ENCODE measurements around the gene PRKCB. TPM values are rescaled to one million over a fixed set of nuclear protein-coding genes. Genes with fewer than 3 reads are reported as not detected.

PRKCB gene
- total and polyA plus RNA-seq, 2 donors from 2014 or later, result 0.62 to 17.8 TPM

- TF ChIP-seq CTCF (IDR thresholded peaks at IDR 0.05; ENCODE audit: borderline replicate concordance, extremely low read depth, insufficient read depth), result no peak
- H3K4me1 ChIP-seq (ENCODE audit: control insufficient read depth in 2 of 3, insufficient read depth in 2 of 3, low read depth in 1 of 3, low read length in 3 of 3), result no peaks in the 10 kb centered on the region
- intact Hi-C loops (cut with DNase I), result no loop called here
- FAIRE-seq, result no peak
- no peak for DNase-seq
- no peak overlapping the region for H3K4me3 ChIP-seq (ENCODE audit: low read length in 3 of 3)
- H3K27ac ChIP-seq (ENCODE audit: low read depth in 2 of 2, low read length in 2 of 2), result no peak overlapping the region
- H3K36me3 ChIP-seq (ENCODE audit: control insufficient read depth in 2 of 3, insufficient read depth in 3 of 3, low read length in 3 of 3), result no peaks in the 10 kb centered on the region
- peaks cover 0 to 10% (median 0%) of the 10 kb centered on the region in 3 donors for H3K9me3 ChIP-seq (ENCODE audit: control insufficient read depth in 2 of 3, insufficient read depth in 1 of 3, low read length in 3 of 3)
- no peaks in the 10 kb centered on the region for H3K27me3 ChIP-seq (ENCODE audit: control insufficient read depth, insufficient read depth, low read length)
- no peak overlapping the region for H3K9ac ChIP-seq (ENCODE audit: low read length in 3 of 3)
These were observed 9.2 kb upstream of the PRKCB start for GRCh38 chr16:23826528-23827045.

- H3K27ac ChIP-seq (ENCODE audit: low read depth in 2 of 2, low read length in 2 of 2), result no peak overlapping the region
- TF ChIP-seq CTCF (IDR thresholded peaks at IDR 0.05; ENCODE audit: borderline replicate concordance, extremely low read depth, insufficient read depth), result no peak
- H3K9ac ChIP-seq (ENCODE audit: low read length in 3 of 3), result no peak overlapping the region
- peaks cover 0 to 10% (median 0%) of the 10 kb centered on the region in 3 donors for H3K9me3 ChIP-seq (ENCODE audit: control insufficient read depth in 2 of 3, insufficient read depth in 1 of 3, low read length in 3 of 3)
- DNase-seq, result no peak
- H3K4me1 ChIP-seq (ENCODE audit: control insufficient read depth in 2 of 3, insufficient read depth in 2 of 3, low read depth in 1 of 3, low read length in 3 of 3), result no peaks in the 10 kb centered on the region
- no peaks in the 10 kb centered on the region for H3K27me3 ChIP-seq (ENCODE audit: control insufficient read depth, insufficient read depth, low read length)
- H3K36me3 ChIP-seq (ENCODE audit: control insufficient read depth in 2 of 3, insufficient read depth in 3 of 3, low read length in 3 of 3), result no peaks in the 10 kb centered on the region
- no peak for FAIRE-seq
- no peak overlapping the region for H3K4me3 ChIP-seq (ENCODE audit: low read length in 3 of 3)
- intact Hi-C loops (cut with DNase I), result no loop called here
These were observed 8.7 kb upstream of the PRKCB start for GRCh38 chr16:23827057-23827456.

GRCh38 chr16:23829454-23829853, 6.3 kb upstream of the PRKCB start:
- intact Hi-C loops (cut with DNase I), result no loop called here
- Histone ChIP-seq H3K4me1 (ENCODE audit: control insufficient read depth in 2 of 3, insufficient read depth in 2 of 3, low read depth in 1 of 3, low read length in 3 of 3) (no peaks in the 10 kb centered on the region), H3K9ac (ENCODE audit: low read length in 3 of 3) (no peak overlapping the region), H3K36me3 (ENCODE audit: control insufficient read depth in 2 of 3, insufficient read depth in 3 of 3, low read length in 3 of 3) (no peaks in the 10 kb centered on the region), H3K4me3 (ENCODE audit: low read length in 3 of 3) (no peak overlapping the region), H3K9me3 (ENCODE audit: control insufficient read depth in 2 of 3, insufficient read depth in 1 of 3, low read length in 3 of 3) (peaks cover 0 to 10% (median 0%) of the 10 kb centered on the region in 3 donors), H3K27me3 (ENCODE audit: control insufficient read depth, insufficient read depth, low read length) (peaks cover 2% of the 10 kb centered on the region), H3K27ac (ENCODE audit: low read depth in 2 of 2, low read length in 2 of 2) (no peak overlapping the region)
- no peak for TF ChIP-seq CTCF (IDR thresholded peaks at IDR 0.05; ENCODE audit: borderline replicate concordance, extremely low read depth, insufficient read depth)
- FAIRE-seq (no peak), DNase-seq (no peak)

- intact Hi-C loops (cut with DNase I), result no loop called here
- FAIRE-seq, result no peak
These were observed 5.5 kb upstream of the PRKCB start for GRCh38 chr16:23830276-23830675.

More at GRCh38 chr16:23830276-23830675, 5.5 kb upstream of the PRKCB start:
- TF ChIP-seq CTCF (IDR thresholded peaks at IDR 0.05; ENCODE audit: borderline replicate concordance, extremely low read depth, insufficient read depth), result no peak
- no peak for DNase-seq
- Histone ChIP-seq H3K4me3 (ENCODE audit: low read length in 3 of 3) (no peak overlapping the region), H3K4me1 (ENCODE audit: control insufficient read depth in 2 of 3, insufficient read depth in 2 of 3, low read depth in 1 of 3, low read length in 3 of 3) (no peaks in the 10 kb centered on the region), H3K9me3 (ENCODE audit: control insufficient read depth in 2 of 3, insufficient read depth in 1 of 3, low read length in 3 of 3) (peaks cover 0 to 10% (median 0%) of the 10 kb centered on the region in 3 donors), H3K36me3 (ENCODE audit: control insufficient read depth in 2 of 3, insufficient read depth in 3 of 3, low read length in 3 of 3) (no peaks in the 10 kb centered on the region), H3K27me3 (ENCODE audit: control insufficient read depth, insufficient read depth, low read length) (peaks cover 2% of the 10 kb centered on the region), H3K27ac (ENCODE audit: low read depth in 2 of 2, low read length in 2 of 2) (no peak overlapping the region), H3K9ac (ENCODE audit: low read length in 3 of 3) (no peak overlapping the region)

All from kidney (tissue), 14 donors.